Vagina (tissue), 2 donors: Measurements from ENCODE around the gene DKKL1.

ENCODE experiments used
- CTCF ChIP-seq, 3 experiments: fragments of 450-650 bp in 2 of 3; fragments of 200-600 bp in 1 of 3; sonication (generic) in 1 of 3; IDR thresholded peaks; one replicate each; pipeline ENCODE4 v1.5.1; 2017 to 2019; ENCODE audit warnings: antibody characterized with exemption in 3 of 3, mild to moderate bottlenecking in 2 of 3, moderate library complexity in 2 of 3
- POLR2A ChIP-seq, 2 donors: fragments of 450-650 bp; IDR thresholded peaks; one replicate each; pipeline ENCODE4 v1.6.1; 2017; ENCODE audit warnings: antibody characterized with exemption in 2 of 2, mild to moderate bottlenecking in 2 of 2, moderate library complexity in 2 of 2

- TF ChIP-seq CTCF (IDR thresholded peaks at IDR 0.05) (no peak), POLR2A (IDR thresholded peaks at IDR 0.05) (no peak)
These were observed 25.7 kb downstream of the DKKL1 start for GRCh38 chr19:49389406-49389805.
